Adrenal gland (tissue), 12 donors: ENCODE data around the gene TIRAP. TPM values are rescaled to one million over a fixed set of nuclear protein-coding genes. Genes with fewer than 3 reads are reported as not detected.

Experiments used
- DNase-seq, 7 donors: peaks; one replicate each; pipeline ENCODE4 v3.0.0-alpha.2; 2019 to 2020
- H3K27ac ChIP-seq, 5 donors: fragments of 200-600 bp; sonication (generic) in 4 of 5; 1 replicate in 3 of 5; 2 replicates in 2 of 5; pipeline versions ENCODE4 v1.5.1 to v1.8.0; 2016 to 2020; ENCODE audit warnings: mild to moderate bottlenecking in 1 of 5
- H3K27me3 ChIP-seq: fragments of 200-600 bp; 2 replicates; pipeline ENCODE4 v1.8.0; 2021
- H3K36me3 ChIP-seq, 2 donors: fragments of 200-600 bp; replicated peaks in 1 of 2; 1 replicate in 1 of 2; 2 replicates in 1 of 2; pipeline versions ENCODE4 v1.5.1 to v1.8.0; 2018 to 2022
- H3K4me1 ChIP-seq, 2 donors: fragments of 200-600 bp; replicated peaks in 1 of 2; 1 replicate in 1 of 2; 2 replicates in 1 of 2; pipeline versions ENCODE4 v1.5.1 to v1.8.0; 2018 to 2021
- H3K4me3 ChIP-seq, 4 donors: fragments of 200-600 bp; sonication (generic) in 3 of 4; one replicate each; pipeline ENCODE4 v1.5.1; 2016 to 2018
- H3K9me3 ChIP-seq, 3 donors: fragments of 200-600 bp; sonication (generic) in 1 of 3; replicated peaks in 1 of 3; 1 replicate in 2 of 3; 2 replicates in 1 of 3; pipeline versions ENCODE4 v1.5.1 to v1.8.0; 2016 to 2021
- POLR2A ChIP-seq, 2 donors: fragments of 450-650 bp; IDR thresholded peaks; one replicate each; pipeline ENCODE4 v1.6.1; 2017; ENCODE audit warnings: antibody characterized with exemption in 2 of 2, mild to moderate bottlenecking in 2 of 2, moderate library complexity in 1 of 2
- WGBS, 4 donors: extraction: QIAGEN DNeasy Blood & Tissue Kit in 2 of 4; methylation state at CpG; one replicate each; pipeline versions ENCODE4 v1.1.5 to v1.1.7; 2013 to 2017; 5-methylcytosine and 5-hydroxymethylcytosine counted together
- intact Hi-C, 2 donors: fragments of 100-400 bp; cut with DNase I; formaldehyde crosslinking; loops; one replicate each; pipeline versions ENCODE4 v1.14.1 to v1.15.0; 2022 to 2023
- polyA plus RNA-seq, 3 donors: library from polyadenylated mRNA; stranded (reverse); fragments of 200-250 nt in 2 of 3; fragments of 350-450 nt in 1 of 3; fragmentation: Illumina TruSeq in 1 of 3; extraction: RNeasy Lipid Tissue Mini Kit (QIAGEN cat#74804) in 1 of 3; gene quantifications; one replicate each; pipeline ENCODE4 v1.2.3, GENCODE V29; 2013 to 2014
- total RNA-seq, 9 donors: library from RNA; depleted of rRNA in 4 of 9; stranded (reverse); fragments of >200 nt in 4 of 9; fragments of 120-200 nt in 1 of 9; fragmentation: NEBNext Ultra II Directional in 1 of 9; extraction: Animal tissue kit (Norgen Biotek cat#: 25700) in 1 of 9; gene quantifications; one replicate each; pipeline versions ENCODE4 v1.1.0 to v1.2.4, GENCODE V29; 2013 to 2023
- TF ChIP-seq, protein P1 (sequence below), 6 experiments: fragments of 450-650 bp in 4 of 6; fragments of 200-600 bp in 2 of 6; sonication (generic) in 1 of 6; IDR thresholded peaks; 1 replicate in 5 of 6; 2 replicates in 1 of 6; pipeline versions ENCODE4 v1.5.1 to v1.8.0; 2016 to 2021; ENCODE audit warnings: antibody characterized with exemption in 6 of 6, mild to moderate bottlenecking in 2 of 6, moderate library complexity in 1 of 6
- donor health status: healthy with polysubstance abuse.
- donor health status: Bipolar disorder and iron deficiency.
- donor health status: DM: yes; HTN: yes; CAD: no.
- donor health status: DM: no; HTN: no; CAD: no.
- donor health status: DM: no; HTN: no; CAD: no.
- donor health status: DM: yes; HTN: yes; CAD: no.

Gene TIRAP
- total and polyA plus RNA-seq, 12 donors: 4.7 to 41.1 (median 12.1) TPM

DNA sequence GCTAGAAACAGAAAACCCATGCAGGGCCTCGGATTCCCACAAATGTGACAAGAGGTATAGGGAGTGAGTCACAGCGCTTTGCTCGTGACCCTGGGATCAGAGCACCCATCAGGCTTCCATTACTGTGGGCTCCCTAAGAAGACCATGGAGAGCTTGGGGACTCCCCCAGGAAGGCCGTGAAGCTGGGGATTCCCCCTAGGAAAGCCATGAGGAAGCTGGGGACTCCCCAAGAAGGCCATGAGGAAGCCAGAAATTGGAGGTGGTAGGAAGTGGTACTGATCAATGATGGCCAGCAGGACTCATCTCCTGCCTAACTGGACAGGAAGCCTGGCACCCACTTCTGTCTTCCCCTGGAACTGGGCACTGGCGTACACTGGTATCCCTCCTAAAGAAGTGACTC is 10.8 kb downstream of the TIRAP start:
- no peak for TF ChIP-seq POLR2A (IDR thresholded peaks at IDR 0.05)
- TF ChIP-seq, protein P1, sequence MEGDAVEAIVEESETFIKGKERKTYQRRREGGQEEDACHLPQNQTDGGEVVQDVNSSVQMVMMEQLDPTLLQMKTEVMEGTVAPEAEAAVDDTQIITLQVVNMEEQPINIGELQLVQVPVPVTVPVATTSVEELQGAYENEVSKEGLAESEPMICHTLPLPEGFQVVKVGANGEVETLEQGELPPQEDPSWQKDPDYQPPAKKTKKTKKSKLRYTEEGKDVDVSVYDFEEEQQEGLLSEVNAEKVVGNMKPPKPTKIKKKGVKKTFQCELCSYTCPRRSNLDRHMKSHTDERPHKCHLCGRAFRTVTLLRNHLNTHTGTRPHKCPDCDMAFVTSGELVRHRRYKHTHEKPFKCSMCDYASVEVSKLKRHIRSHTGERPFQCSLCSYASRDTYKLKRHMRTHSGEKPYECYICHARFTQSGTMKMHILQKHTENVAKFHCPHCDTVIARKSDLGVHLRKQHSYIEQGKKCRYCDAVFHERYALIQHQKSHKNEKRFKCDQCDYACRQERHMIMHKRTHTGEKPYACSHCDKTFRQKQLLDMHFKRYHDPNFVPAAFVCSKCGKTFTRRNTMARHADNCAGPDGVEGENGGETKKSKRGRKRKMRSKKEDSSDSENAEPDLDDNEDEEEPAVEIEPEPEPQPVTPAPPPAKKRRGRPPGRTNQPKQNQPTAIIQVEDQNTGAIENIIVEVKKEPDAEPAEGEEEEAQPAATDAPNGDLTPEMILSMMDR (IDR thresholded peaks at IDR 0.05): no peak
- H3K4me3 ChIP-seq: no peak overlapping the region
- H3K27me3 ChIP-seq: no peaks in the 10 kb centered on the region
- H3K9me3 ChIP-seq: no peaks in the 10 kb centered on the region
- no peak for DNase-seq
- H3K27ac ChIP-seq: no peak overlapping the region
- WGBS, 4 donors: 78 to 89% (median 84%) methylated on average over 5 of the region's 5 CpGs
- H3K36me3 ChIP-seq: peaks cover 0 to 44% of the 10 kb centered on the region in 2 donors
- H3K4me1 ChIP-seq: no peaks in the 10 kb centered on the region
- intact Hi-C loops: no loop called here

DNA sequence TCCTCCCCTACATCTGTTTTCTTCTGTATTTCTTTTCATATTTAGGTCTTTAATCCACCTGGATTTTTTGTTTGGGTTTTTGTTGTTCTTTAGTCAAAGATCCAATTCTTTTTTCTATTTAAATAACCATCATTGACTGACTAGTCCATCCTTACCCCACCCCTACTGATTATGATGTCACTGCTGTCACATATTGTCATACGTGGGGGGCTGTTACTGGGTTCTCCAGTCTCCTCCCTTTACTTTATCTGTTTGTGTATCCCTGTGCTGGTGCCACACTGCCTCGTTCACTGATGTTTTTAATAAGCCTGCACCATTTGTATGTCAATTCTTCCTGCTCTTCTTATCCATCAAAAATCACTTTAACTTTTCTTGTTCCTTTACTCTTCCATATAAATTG is 14.1 kb downstream of the TIRAP start:
- no peak overlapping the region for H3K27ac ChIP-seq
- WGBS, 4 donors: 54 to 86% (median 72%) methylated on average over 2 of the region's 2 CpGs

DNA sequence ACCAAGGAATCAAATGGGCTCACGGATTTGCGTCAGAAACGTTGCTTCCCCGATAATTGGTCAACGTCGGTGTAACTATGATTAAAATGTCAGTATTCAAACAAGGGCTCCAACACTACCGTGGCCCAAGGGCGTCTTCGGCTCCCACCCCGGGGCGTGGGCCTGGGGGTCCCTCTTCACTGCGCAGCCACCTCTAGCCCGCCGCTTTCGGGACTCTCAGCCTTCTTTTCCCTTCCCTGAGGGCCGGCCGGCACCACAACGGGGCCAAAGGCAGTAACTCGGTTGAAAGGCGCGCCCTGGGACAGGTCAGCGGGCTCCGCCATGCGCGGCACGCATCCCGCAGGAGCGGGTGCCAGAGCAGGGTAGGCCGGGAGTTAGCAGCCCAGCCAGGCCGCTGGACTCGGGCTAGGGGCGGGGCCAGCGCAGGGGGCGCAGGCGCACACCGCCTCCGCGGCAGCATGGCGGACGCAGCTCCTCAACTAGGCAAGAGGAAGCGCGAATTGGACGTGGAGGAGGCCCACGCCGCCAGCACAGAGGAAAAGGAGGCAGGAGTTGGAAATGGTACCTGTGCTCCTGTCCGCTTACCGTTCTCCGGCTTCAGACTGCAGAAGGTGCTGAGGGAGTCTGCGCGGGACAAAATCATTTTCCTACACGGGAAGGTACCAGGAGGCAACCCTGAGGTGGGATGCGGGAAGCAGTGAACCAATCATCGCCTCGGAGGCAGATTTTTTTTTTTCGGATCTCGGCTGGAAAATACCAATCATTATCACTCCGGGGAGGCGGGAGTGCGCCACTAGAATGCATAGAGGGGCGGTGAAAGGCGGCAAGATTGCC is 20.9 kb downstream of the TIRAP start, which contains the start of gene DCPS:
Gene DCPS, plus strand, starts transcription at position 438 of the 834 bp plus-strand sequence. Its CDS starts 21 bp downstream, at position 459.
- TF ChIP-seq, protein P1 (IDR thresholded peaks at IDR 0.05): no peak
- peak; percentile 64 to 80 for TF ChIP-seq POLR2A (IDR thresholded peaks at IDR 0.05)
- Histone ChIP-seq H3K36me3 (peaks cover 0 to 11% of the 10 kb centered on the region in 2 donors), H3K9me3 (no peaks in the 10 kb centered on the region), H3K27ac (peak within 1 kb of the TSS; percentile 71 to 91 (median 86)), H3K4me1 (peaks cover 0 to 19% of the 10 kb centered on the region in 2 donors), H3K27me3 (no peaks in the 10 kb centered on the region), H3K4me3 (peak within 1 kb of the TSS in 3 of 4 donors; percentile 15 to 60 (median 57))
- DNase-seq: peak; percentile 90 to 96 (median 92)
- intact Hi-C loops: no loop called here
- WGBS, 4 donors: 0 to 3% (median 1%) methylated on average over 14 to 61 of the region's 61 CpGs

More for the DNA sequence above, 14.1 kb downstream of the TIRAP start:
- Histone ChIP-seq H3K36me3 (peaks cover 0 to 35% of the 10 kb centered on the region in 2 donors), H3K27me3 (no peaks in the 10 kb centered on the region), H3K9me3 (no peaks in the 10 kb centered on the region), H3K4me3 (no peak overlapping the region), H3K4me1 (no peaks in the 10 kb centered on the region)
- no peak for DNase-seq
- intact Hi-C loops: no loop called here
- TF ChIP-seq POLR2A (IDR thresholded peaks at IDR 0.05): no peak
- TF ChIP-seq, protein P1 (IDR thresholded peaks at IDR 0.05): no peak

DNA sequence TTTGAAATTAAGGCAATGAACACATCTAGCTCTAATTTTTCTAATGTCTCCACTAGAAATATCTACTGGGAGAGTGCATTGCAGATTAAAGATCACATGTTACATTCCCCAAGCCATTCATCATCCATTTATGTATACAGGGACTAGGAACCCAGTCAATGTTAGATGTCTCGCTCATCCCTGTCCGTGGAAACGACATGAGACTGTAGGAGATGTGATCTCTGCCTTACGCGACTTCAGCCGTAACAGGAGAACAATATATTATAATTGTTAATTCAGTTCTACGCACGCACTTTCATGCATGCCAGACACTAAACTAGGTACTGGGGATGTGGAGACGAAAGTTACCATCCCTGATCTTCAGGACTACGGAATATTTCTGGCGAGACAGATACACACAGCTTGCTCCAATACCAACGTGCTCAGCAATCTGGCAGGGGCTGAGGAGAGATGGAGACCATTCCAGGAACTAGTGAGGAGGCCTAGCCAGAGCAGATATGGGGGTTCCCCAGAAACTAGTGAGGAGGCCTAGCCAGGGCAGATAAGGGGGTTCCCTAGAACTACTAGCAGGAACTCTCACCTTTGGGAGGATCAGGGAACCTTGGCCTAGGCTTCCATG is 21.7 kb downstream of the TIRAP start:
- Histone ChIP-seq H3K27ac (peak overlapping the region in 4 of 5 donors; percentile 71 to 91 (median 88)), H3K9me3 (no peaks in the 10 kb centered on the region), H3K4me1 (peaks cover 0 to 19% of the 10 kb centered on the region in 2 donors), H3K27me3 (no peaks in the 10 kb centered on the region), H3K4me3 (peak overlapping the region in 3 of 4 donors; percentile 15 to 60 (median 57)), H3K36me3 (peaks cover 0 to 11% of the 10 kb centered on the region in 2 donors)
- TF ChIP-seq, protein P1 (IDR thresholded peaks at IDR 0.05): no peak
- no peak for TF ChIP-seq POLR2A (IDR thresholded peaks at IDR 0.05)
- DNase-seq: peak in 2 of 7 donors; percentile 8 to 52
- intact Hi-C loops: no loop called here
- 20 to 43% (median 30%) methylated on average over 8 to 12 of the region's 12 CpGs for WGBS, 4 donors
